Measurements from ENCODE around the gene TNFRSF12A. TPM values are rescaled to one million over a fixed set of nuclear protein-coding genes. Genes with fewer than 3 reads are reported as not detected.
A peak's percentile ranks its signal among the peaks of the same experiment; 100 is the strongest.

The TNFRSF12A gene
- total and polyA plus RNA-seq, 9 of the 15 experiments (the other 6 are each of a cell fraction or from before 2014, with no cell fraction given) = 0.41 to 61.8 (median 26.5) TPM

DNA sequence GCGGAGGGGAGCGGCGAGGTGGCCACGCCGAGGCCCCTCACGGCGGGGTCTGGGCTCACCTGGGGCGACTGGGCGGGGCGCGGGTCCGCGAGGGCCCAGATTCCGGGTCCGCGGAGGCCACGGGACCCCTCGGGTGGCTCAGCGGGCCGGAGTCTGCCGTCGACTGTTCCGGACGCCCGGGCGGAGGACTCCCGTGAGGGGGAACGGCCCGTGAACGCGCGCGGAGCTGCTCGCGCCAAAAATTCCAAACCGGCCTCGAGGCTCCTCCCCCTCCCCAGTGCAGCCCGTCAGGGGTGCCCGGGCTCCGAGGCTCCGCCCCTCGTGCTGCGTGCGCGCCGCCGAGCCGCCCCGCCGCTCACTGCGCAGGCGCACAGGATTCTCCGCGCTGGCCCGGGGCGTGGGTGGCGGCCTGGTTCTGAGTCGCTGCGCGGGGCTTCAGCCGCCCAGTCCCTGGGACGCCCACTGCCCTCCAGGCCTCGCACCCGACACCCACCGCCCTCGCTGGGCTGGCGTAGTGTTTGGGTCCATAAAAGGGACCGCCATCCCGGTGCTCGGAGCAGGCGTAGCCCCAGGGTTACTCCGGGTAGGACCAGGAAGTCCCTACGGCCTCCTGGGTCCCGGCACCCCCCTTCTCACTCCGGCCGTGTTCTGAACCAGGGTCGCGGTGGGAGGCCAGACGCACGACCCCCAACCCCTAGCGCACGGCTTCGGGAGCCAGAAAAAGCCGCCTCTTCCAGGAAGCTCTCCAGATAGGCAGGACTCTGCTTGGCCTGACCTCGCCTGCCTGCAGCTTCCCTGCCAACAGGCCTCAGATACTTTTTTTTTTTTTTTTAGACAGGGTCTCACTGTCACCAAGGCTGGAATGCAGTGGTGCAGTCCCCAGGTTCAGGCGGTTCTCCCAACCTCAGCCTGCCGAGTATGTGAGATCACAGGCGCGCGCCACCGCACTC, 39.7 kb upstream of the TNFRSF12A start, which contains the start of gene PKMYT1 (continued):
- TF ChIP-seq, protein P1, sequence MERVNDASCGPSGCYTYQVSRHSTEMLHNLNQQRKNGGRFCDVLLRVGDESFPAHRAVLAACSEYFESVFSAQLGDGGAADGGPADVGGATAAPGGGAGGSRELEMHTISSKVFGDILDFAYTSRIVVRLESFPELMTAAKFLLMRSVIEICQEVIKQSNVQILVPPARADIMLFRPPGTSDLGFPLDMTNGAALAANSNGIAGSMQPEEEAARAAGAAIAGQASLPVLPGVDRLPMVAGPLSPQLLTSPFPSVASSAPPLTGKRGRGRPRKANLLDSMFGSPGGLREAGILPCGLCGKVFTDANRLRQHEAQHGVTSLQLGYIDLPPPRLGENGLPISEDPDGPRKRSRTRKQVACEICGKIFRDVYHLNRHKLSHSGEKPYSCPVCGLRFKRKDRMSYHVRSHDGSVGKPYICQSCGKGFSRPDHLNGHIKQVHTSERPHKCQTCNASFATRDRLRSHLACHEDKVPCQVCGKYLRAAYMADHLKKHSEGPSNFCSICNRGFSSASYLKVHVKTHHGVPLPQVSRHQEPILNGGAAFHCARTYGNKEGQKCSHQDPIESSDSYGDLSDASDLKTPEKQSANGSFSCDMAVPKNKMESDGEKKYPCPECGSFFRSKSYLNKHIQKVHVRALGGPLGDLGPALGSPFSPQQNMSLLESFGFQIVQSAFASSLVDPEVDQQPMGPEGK (CRISPR knock-in tag; IDR thresholded peaks at IDR 0.05; ENCODE audit: borderline replicate concordance) = no peak
- TF ChIP-seq NCOA2 (IDR thresholded peaks at IDR 0.05; ENCODE audit: partially characterized antibody in 2 of 2) (no peak), ETS2 (tag; IDR thresholded peaks at IDR 0.05; ENCODE audit: borderline replicate concordance, poor library complexity, severe bottlenecking) (peak; percentile 37), POLR3A (IDR thresholded peaks at IDR 0.05; ENCODE audit: borderline replicate concordance, extremely low read depth, insufficient read depth, insufficient read length) (no peak), EP400 (IDR thresholded peaks at IDR 0.05) (peak; percentile 63), CREBBP (IDR thresholded peaks at IDR 0.05; ENCODE audit: low read depth, low read length) (no peak), RFX1 (IDR thresholded peaks at IDR 0.05) (no peak), NR2C2 (CRISPR knock-in tag; IDR thresholded peaks at IDR 0.05) (no peak), NR2C2 (tag; IDR thresholded peaks at IDR 0.05) (no peak), ZNF589 (CRISPR knock-in tag; IDR thresholded peaks at IDR 0.05; ENCODE audit: low read depth) (no peak), ZBTB7A (IDR thresholded peaks at IDR 0.05; ENCODE audit: borderline replicate concordance, control insufficient read depth, low read depth, low read length) (peak; percentile 63), ZNF717 (CRISPR knock-in tag; IDR thresholded peaks at IDR 0.05) (no peak)
- TF ChIP-seq, protein P2, sequence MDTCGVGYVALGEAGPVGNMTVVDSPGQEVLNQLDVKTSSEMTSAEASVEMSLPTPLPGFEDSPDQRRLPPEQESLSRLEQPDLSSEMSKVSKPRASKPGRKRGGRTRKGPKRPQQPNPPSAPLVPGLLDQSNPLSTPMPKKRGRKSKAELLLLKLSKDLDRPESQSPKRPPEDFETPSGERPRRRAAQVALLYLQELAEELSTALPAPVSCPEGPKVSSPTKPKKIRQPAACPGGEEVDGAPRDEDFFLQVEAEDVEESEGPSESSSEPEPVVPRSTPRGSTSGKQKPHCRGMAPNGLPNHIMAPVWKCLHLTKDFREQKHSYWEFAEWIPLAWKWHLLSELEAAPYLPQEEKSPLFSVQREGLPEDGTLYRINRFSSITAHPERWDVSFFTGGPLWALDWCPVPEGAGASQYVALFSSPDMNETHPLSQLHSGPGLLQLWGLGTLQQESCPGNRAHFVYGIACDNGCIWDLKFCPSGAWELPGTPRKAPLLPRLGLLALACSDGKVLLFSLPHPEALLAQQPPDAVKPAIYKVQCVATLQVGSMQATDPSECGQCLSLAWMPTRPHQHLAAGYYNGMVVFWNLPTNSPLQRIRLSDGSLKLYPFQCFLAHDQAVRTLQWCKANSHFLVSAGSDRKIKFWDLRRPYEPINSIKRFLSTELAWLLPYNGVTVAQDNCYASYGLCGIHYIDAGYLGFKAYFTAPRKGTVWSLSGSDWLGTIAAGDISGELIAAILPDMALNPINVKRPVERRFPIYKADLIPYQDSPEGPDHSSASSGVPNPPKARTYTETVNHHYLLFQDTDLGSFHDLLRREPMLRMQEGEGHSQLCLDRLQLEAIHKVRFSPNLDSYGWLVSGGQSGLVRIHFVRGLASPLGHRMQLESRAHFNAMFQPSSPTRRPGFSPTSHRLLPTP (IDR thresholded peaks at IDR 0.05; ENCODE audit: borderline replicate concordance, extremely low read depth, insufficient read length) = no peak
- TF ChIP-seq, protein P3, sequence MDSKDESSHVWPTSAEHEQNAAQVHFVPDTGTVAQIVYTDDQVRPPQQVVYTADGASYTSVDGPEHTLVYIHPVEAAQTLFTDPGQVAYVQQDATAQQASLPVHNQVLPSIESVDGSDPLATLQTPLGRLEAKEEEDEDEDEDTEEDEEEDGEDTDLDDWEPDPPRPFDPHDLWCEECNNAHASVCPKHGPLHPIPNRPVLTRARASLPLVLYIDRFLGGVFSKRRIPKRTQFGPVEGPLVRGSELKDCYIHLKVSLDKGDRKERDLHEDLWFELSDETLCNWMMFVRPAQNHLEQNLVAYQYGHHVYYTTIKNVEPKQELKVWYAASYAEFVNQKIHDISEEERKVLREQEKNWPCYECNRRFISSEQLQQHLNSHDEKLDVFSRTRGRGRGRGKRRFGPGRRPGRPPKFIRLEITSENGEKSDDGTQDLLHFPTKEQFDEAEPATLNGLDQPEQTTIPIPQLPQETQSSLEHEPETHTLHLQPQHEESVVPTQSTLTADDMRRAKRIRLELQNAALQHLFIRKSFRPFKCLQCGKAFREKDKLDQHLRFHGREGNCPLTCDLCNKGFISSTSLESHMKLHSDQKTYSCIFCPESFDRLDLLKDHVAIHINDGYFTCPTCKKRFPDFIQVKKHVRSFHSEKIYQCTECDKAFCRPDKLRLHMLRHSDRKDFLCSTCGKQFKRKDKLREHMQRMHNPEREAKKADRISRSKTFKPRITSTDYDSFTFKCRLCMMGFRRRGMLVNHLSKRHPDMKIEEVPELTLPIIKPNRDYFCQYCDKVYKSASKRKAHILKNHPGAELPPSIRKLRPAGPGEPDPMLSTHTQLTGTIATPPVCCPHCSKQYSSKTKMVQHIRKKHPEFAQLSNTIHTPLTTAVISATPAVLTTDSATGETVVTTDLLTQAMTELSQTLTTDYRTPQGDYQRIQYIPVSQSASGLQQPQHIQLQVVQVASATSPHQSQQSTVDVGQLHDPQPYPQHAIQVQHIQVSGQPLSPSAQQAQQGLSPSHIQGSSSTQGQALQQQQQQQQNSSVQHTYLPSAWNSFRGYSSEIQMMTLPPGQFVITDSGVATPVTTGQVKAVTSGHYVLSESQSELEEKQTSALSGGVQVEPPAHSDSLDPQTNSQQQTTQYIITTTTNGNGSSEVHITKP (IDR thresholded peaks at IDR 0.05; ENCODE audit: partially characterized antibody) = no peak
- TF ChIP-seq, protein P4, sequence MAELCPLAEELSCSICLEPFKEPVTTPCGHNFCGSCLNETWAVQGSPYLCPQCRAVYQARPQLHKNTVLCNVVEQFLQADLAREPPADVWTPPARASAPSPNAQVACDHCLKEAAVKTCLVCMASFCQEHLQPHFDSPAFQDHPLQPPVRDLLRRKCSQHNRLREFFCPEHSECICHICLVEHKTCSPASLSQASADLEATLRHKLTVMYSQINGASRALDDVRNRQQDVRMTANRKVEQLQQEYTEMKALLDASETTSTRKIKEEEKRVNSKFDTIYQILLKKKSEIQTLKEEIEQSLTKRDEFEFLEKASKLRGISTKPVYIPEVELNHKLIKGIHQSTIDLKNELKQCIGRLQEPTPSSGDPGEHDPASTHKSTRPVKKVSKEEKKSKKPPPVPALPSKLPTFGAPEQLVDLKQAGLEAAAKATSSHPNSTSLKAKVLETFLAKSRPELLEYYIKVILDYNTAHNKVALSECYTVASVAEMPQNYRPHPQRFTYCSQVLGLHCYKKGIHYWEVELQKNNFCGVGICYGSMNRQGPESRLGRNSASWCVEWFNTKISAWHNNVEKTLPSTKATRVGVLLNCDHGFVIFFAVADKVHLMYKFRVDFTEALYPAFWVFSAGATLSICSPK (IDR thresholded peaks at IDR 0.05; ENCODE audit: borderline replicate concordance) = no peak

All from K562 (cell line).